ENCODE results near the gene NELFCD. TPM values are rescaled to one million over a fixed set of nuclear protein-coding genes. Genes with fewer than 3 reads are reported as not detected.
"Not testable (repeated sequence)": the region's sequence is repeated elsewhere in the genome, so short reads cannot be mapped to it uniquely, and the experiment has no call there.

The NELFCD gene
- total and polyA plus RNA-seq, 7 donors = 24.1 to 43.6 (median 35.4) TPM

- Histone ChIP-seq H3K4me3 (no peak overlapping the region), H3K27ac (no peak overlapping the region), H3K27me3 (ENCODE audit: insufficient read depth in 3 of 3, low read length in 2 of 3) (no peaks in the 10 kb centered on the region), H3K36me3 (ENCODE audit: insufficient read depth in 1 of 2, low read depth in 1 of 2) (no peaks in the 10 kb centered on the region), H3K4me1 (no peaks in the 10 kb centered on the region), H3K9me3 (no peaks in the 10 kb centered on the region)
- TF ChIP-seq CTCF (IDR thresholded peaks at IDR 0.05) = no peak
- no peak for ATAC-seq
- intact Hi-C loops (cut with DNase I) = no loop called here
- DNase-seq = no peak
- 38 to 52% (median 46%) methylated on average over 3 of the region's 3 CpGs for WGBS, 3 donors
Measured at GRCh38 chr20:58941471-58941870, 39.6 kb upstream of the NELFCD start.

GRCh38 chr20:58942549-58942948, 38.5 kb upstream of the NELFCD start:
- WGBS, 3 donors = 52 to 57% (median 54%) methylated on average over 4 of the region's 4 CpGs

GRCh38 chr20:58944610-58945009, 36.4 kb upstream of the NELFCD start:
- H3K27ac ChIP-seq = no peak overlapping the region
- DNase-seq (no peak), ATAC-seq (no peak)
- no peaks in the 10 kb centered on the region for H3K27me3 ChIP-seq (ENCODE audit: insufficient read depth in 3 of 3, low read length in 2 of 3)
- TF ChIP-seq CTCF (IDR thresholded peaks at IDR 0.05) = no peak
- intact Hi-C loops (cut with DNase I) = no loop called here
- no peaks in the 10 kb centered on the region for H3K9me3 ChIP-seq
- no peaks in the 10 kb centered on the region for H3K4me1 ChIP-seq
- 36 to 55% (median 49%) methylated on average over 5 of the region's 5 CpGs for WGBS, 3 donors
- no peak overlapping the region for H3K4me3 ChIP-seq
- H3K36me3 ChIP-seq (ENCODE audit: insufficient read depth in 1 of 2, low read depth in 1 of 2) = no peaks in the 10 kb centered on the region

More at GRCh38 chr20:58942549-58942948, 38.5 kb upstream of the NELFCD start:
- no peaks in the 10 kb centered on the region for H3K36me3 ChIP-seq (ENCODE audit: insufficient read depth in 1 of 2, low read depth in 1 of 2)
- no peaks in the 10 kb centered on the region for H3K27me3 ChIP-seq (ENCODE audit: insufficient read depth in 3 of 3, low read length in 2 of 3)
- no peak for ATAC-seq
- DNase-seq = no peak
- no peak overlapping the region for H3K27ac ChIP-seq
- H3K9me3 ChIP-seq = no peaks in the 10 kb centered on the region
- intact Hi-C loops (cut with DNase I) = no loop called here
- no peaks in the 10 kb centered on the region for H3K4me1 ChIP-seq
- H3K4me3 ChIP-seq = no peak overlapping the region
- no peak for TF ChIP-seq CTCF (IDR thresholded peaks at IDR 0.05)

- no peak for DNase-seq
- TF ChIP-seq CTCF (IDR thresholded peaks at IDR 0.05) = no peak
- intact Hi-C loops (cut with DNase I) = no loop called here
- Histone ChIP-seq H3K4me3 (no peak overlapping the region), H3K27me3 (ENCODE audit: insufficient read depth in 3 of 3, low read length in 2 of 3) (no peaks in the 10 kb centered on the region), H3K4me1 (no peaks in the 10 kb centered on the region), H3K36me3 (ENCODE audit: insufficient read depth in 1 of 2, low read depth in 1 of 2) (no peaks in the 10 kb centered on the region), H3K27ac (no peak overlapping the region), H3K9me3 (no peaks in the 10 kb centered on the region)
- no peak for ATAC-seq
- WGBS, 3 donors = 89 to 94% (median 91%) methylated on average over 10 of the region's 10 CpGs
Measured at GRCh38 chr20:58945965-58946631, 35.0 kb upstream of the NELFCD start.

GRCh38 chr20:58947797-58948388, 33.2 kb upstream of the NELFCD start:
- DNase-seq; H3K27me3 ChIP-seq (ENCODE audit: insufficient read depth in 3 of 3, low read length in 2 of 3); ATAC-seq; H3K4me1 ChIP-seq; H3K4me3 ChIP-seq; H3K27ac ChIP-seq; intact Hi-C loops (cut with DNase I); H3K36me3 ChIP-seq (ENCODE audit: insufficient read depth in 1 of 2, low read depth in 1 of 2); H3K9me3 ChIP-seq: not testable (repeated sequence)
- 62 to 69% (median 62%) methylated on average over 7 of the region's 7 CpGs for whole genome bisulfite sequencing, 3 donors
